GM19035 (cell line): ENCODE results near the gene PCBP3.

Experiments
- ATAC-seq: cut with Tn5 transposase; IDR thresholded peaks from one replicate; pipeline ENCODE4 v1.9.1; 2021; ENCODE audit not compliant: unreplicated experiment

PCBP3 gene

DNA sequence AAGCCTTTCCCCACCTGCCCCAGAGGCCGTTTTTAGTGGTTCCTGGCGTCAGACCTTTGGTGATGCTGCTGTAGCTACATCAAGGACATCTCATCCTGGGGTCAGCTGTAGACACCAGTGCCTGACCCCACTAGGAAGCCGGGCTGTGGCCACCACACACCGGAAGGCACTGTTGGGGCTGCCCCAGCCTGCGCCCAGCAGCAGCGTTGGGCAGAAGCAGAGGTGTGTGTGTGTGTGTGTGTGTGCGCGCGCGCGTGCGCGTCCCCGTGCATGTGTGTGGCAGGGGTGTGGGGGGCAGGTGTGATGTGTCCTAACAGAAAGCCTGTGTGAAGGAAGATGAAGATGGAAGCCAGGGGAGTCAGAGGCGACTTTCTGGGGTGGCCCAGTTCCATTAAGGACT is 276.1 kb downstream of the PCBP3 start:
- no peak for ATAC-seq

DNA sequence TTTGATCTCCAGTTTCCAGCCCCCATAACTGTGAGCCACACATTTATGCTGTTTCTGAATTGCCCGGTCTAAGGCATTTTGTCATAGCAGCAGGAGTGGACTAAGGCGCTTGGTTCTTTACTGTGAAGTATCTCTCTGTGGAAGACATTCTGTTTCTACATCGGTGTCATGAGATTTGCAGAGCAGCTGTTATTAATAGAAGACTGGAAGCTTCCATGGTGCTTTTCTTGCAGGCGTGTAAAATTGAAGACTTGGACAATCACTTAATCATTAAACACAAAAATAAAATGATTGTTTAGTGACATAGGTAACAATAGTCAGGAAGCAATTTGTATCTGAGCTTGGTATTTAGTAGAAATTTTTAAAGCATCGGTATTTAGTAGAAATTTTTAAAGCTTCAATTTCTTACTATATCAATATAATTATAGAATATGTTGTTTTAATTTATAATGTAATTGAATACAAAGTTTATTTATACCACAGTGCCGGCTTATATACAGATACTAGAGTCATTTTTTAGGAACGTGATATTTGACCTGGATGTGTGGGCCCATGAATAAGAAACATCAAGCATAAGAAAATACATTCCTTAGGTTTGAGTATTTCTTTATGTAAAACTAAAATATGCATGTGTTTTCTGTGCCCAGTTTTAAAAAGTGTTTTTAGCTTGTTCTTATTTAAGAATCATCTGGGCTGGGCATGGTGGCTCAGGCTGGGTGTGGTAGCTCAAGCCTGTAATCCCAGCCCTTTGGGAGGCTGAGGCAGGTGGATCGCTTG is 277.5 kb downstream of the PCBP3 start:
- no peak for ATAC-seq

DNA sequence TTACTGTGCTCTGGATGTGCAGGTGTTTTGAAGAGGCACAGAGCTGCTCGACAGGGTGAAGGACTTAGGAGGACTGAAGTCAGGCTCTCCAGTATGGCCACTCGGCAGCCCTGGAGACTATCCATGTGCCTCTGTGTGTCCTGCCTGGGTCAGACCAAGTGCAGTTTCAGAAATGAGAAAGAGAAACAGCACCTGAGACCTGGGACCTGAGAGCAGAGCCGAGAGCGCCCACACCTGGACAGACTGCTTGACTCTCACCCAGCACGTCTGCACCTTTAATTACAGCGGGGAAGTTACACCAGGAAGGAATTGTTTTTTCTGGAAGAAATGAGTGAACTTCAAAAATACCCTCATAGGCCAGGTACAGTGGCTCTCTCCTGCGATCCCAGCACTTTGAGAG is 278.4 kb downstream of the PCBP3 start:
- no peak for ATAC-seq

DNA sequence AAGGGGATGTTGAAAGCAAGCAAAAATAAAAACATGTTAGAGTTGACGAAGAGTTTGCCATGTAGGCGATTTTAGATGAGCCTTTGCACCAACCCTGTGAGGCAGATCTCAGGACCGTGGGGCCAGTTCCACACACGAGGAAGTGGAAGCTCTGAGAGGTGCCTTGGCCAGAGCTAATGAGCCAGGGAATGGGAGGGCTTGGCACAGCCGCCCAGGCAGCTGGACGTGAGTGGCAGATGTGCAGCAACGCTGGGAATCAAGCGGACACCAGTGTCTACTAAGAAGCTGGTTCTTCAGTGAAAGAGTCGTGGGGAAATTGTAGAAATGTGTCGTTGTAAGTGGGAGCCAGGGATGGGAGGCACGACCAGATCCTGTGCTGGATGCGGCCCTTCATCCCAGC is 279.1 kb downstream of the PCBP3 start:
- ATAC-seq, result no peak

DNA sequence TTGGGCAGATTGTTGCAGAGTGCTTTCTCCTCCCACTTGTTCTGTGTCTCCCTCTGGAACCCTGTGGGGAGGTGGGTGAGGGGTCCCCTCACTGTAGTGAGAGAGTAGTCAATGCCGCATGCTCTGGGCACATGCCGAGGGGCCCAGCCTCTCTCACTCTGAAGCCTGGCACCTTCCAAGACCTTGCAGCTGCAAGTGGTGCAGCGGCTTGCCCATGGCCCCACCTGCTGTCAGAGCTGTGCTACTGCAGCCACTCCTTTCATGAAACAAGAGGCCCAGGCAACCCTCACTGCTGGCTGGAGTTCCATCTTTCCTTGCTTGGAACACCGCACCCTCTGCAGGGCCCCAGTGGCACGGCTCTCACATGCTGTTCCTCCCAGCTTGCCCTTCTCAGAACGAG is 279.6 kb downstream of the PCBP3 start:
- ATAC-seq, result no peak

DNA sequence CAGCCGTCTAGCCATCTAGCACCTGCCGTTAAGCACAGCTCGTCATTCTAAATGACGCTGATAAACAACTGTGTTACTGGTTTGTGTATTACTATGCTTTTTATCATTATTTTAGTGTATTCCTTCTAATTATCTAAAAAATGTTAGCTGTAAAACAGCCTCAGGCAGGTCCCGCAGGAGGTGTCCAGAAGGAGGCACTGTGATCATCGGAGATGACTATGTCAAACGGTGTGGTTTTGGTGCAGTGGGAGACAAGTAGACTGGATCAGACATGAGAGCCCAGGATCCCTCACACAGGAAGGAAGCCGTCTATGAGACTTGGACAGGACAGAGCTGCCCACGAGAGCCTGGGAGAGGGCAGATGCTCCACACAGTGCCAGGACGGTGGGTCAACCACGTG is 282.8 kb downstream of the PCBP3 start:
- no peak for ATAC-seq

DNA sequence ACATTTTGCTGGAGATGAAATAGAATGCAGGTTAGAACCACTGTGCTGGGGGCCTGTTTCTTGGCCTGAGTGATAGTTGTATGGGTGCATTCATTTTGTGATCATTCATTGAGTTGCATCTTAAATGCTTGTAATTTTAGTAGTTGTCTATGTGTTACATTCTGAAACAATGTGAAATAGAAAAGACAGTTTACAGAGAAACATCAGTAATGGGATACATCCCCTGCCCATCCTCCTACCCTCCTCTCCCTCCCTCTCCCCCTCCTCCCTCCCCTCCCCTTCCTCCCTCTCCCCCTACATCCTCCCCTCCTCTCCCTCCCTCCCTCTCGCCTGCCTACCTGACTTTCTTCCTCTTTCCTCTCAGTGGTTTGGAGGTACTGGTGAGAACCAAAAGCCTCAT is 283.5 kb downstream of the PCBP3 start:
- no peak for ATAC-seq

DNA sequence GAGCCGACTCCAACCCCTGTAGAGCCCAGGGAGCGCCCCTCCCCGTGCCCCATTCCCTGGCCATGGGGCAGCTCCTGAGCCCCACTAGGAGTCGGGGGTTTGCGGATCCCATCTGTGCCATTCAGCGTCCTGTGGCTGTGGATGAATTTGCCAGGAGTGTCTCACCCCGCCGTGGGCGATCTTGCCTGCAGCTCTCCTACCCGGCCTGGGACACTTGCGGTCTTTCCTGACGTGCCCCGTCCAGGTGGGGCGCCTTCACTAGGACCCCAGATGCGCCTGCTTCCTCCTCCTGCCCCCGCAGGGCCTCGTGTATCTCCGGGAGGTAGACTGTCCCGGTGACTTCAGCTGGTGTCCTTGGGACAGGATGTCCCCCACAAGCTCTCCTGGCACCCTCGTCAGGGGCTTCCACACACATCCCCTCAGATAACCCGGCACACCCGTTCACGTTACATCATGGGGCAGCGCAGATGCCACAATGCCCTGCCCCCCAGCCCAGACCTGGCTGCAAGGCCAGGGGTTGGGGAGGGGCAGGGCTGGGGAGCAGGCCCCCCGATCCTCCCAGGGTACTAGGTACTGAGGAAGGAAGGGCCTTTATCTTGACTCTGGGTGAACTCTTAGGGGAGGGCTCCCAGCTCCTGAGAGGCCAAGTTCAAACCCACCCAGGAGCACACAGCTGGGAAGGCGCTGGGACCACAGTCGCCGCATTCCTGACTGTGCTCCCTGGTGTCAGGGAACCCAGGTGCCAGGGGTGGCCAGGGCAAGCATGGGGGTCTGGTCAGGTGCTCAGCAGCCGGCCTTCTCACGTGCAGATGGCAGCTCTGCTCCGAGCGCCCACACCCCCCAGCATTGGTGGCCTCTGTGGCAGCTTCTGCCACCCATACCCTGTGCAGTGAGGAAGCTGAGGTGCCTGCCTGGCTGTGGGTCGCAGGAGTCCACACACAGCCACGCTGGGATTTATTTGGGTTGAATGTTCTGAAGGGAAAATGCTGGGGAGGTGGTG is 284.6 kb downstream of the PCBP3 start:
- ATAC-seq, result no peak

DNA sequence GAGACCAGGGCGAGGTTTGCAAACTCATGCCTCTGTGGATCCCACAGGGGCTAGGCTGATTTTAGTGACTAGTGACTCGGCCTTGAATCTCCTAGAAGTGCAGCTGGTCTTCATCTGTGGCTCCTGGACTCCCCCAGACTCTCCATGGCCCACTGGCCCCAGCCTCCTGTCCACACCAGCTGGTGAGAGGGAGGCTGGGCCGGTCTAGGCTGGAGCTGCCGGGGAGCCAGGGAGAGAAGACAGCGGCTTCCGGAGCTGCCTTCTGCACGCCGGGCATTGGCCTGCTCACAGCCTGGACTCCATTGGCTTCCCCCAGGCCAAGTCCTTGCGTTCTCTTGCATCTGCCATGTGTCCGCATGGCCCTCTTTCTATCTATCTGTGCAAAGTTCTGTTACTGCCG is 285.9 kb downstream of the PCBP3 start:
- no peak for ATAC-seq

DNA sequence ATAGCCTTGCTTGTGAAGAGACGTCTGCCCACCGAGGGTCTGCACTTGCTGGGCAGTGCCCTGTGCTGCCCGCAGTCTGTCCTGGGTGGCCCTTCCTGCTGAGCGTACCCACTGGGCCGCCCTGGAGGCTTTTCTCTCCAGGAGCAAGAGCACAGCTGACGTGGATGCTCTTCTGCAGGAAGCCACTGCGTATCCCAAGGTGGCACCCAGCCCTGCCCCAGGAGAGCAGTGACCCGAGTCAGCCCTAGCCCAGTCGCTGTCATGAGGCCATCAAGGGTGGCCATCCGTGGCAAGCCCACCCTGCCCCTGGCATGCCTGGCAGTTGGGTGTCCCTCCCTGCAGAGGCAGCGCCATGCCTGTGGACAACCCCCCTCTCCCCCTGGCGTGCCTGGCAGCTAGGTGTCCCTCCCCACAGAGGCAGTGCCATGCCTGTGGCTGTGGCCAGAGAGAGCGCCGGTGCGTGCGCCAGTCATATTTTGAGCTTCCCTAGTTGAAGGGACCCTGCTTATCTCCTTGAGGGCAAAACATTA is 286.8 kb downstream of the PCBP3 start:
- no peak for ATAC-seq

DNA sequence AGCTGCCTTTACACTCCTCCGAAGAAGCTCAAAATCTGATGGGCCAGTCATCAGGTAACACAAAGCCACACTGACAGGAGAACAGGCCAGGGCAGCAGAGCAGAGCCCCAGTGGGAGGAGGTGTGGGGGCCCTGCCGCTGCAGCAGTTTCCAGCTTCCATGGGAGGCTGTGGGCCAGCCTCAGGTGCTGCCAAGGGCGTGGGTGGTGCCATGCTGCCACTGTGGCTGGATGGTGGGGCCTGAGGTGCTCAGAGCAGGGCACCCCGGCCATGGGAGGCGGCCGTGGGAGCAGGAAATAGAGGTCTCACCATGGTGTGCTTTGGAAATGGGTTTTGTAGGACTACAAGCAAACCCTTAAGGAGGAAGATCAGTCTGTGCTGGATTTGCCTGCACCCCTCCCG is 287.3 kb downstream of the PCBP3 start:
- no peak for ATAC-seq

DNA sequence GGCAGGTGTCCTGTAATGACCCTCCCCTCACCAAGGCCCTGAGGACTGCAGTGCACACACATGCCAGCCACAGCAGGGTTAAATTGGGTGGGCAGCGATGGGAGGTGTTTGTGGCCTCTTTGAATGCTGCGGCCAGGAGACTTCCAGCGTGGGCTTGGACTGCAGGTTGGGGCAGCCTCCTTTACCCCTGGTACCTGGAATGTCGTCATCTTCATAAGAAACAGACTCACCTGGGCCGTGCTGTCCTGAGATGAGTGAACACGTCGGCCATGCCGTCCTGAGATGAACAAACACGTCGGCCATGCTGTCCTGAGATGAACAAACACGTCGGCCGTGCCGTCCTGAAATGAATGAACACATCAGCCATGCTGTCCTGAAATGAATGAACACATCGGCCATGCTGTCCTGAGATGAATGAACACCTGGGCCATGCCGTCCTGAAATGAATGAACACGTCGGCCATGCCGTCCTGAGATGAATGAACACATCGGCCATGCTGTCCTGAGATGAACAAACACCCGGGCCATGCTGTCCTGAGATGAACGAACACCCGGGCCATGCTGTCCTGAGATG is 288.0 kb downstream of the PCBP3 start:
- no peak for ATAC-seq

DNA sequence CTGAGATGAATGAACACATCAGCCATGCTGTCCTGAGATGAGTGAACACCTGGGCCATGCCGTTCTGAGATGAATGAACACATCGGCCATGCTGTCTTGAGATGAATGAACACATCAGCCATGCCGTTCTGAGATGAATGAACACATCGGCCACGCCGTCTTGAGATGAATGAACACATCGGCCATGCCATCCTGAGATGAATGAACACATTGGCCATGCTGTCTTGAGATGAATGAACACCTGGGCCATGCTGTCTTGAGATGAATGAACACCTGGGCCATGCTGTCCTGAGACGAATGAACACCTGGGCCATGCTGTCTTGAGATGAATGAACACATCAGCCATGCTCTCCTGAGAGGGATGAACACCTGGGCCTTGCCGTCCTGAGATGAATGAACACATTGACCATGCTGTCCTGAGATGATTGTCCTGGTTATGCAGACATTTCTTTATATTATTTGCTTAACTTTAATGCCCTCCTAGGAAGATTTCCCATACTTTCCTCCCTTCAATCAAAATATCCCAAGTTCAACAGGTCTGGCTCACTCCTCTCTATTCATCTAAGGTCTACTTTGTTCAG is 289.5 kb downstream of the PCBP3 start:
- no peak for ATAC-seq

DNA sequence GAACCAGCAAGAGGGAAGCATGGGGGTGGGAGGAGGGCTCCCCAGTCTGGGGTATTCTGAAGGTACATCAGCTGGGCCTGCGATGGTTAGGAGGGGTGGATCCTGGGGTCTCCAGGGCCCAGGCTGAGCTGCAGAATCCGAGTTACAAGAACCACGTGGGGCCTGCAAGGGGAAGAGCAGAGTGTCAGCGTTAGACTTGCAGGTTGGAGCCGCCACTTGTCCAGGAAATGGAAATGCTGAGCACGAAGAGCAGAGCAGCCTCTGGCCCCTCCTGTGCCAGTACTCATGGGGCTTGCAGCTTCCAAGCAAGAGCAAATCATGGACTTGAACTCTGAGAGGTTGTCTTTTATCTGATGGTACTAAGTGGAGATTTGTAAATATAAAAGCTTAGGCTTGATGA is 290.6 kb downstream of the PCBP3 start:
- no peak for ATAC-seq

DNA sequence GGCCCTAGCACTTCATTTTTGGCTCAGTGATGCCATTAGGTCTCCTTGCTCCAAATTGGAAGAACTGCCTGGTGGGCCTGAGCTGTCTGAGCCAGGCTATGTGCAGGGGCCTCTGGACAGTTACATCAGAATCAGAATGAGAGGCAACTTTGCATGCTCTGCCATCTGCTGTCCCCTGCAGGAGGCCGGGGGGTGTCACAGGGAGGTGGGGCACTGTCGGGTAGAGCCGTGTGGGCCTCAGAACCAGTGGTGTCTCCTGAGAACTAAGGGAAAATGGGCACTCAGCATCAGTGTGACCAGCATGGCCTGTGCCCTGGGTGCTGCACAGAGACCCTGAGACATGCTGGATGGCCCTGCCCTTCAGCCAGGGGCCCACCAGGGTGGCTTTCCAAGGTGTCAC is 291.0 kb downstream of the PCBP3 start:
- ATAC-seq, result no peak

DNA sequence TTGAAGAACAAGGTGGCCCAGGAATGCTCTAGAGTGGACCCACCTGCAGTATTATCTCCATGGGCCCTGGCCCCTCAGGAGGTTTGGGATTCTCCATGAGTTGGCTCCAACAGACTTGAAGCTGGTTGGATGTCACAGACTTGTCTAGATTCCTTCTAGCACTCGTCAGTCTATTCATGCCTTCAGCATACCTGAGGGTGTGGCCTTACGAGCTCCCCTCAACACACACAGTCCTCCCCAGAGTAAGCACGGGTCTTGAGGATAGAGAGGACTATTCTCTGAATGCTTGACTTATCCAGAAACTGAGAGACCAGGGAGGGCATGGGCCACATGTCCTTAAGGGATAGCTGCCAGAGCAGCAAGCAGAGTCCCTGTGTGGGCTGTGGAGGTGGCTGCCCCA is 292.1 kb downstream of the PCBP3 start:
- ATAC-seq, result no peak

DNA sequence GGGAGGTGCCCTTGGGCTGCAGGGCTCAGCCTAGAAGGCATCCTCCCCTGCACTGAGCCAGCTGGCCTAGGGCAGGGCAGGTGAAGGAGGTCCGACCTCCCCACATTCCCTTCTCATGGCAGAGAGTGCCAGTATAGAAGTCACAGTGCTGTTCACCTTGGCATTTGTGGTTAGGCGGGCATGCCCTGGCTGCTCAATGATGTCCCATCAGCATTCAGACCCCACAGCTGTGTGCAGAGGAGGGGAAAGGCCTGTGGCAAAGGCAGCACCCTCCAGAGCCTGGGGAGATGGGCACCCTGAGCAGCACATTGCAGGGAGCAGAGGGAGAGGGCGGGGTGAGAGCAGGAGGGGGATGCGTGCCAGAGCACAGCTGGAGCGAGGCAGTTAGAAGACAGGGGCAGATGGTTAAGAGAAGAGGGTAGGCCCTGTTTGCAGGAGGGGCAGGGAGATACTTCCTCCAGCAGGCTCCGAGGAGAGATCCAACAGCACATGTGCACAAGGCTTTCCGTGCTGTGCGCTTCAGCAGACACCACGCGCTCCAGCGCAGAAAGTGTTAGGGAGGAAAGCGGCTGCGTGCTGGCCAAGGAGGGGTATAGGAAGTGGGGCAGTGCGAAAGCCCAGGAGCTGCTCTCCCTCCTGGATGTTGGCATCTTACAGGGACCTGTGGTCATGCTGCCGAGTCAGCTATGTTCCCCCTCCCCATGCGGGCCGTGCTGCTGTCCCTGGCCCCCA is 294.4 kb downstream of the PCBP3 start:
- ATAC-seq, result no peak

DNA sequence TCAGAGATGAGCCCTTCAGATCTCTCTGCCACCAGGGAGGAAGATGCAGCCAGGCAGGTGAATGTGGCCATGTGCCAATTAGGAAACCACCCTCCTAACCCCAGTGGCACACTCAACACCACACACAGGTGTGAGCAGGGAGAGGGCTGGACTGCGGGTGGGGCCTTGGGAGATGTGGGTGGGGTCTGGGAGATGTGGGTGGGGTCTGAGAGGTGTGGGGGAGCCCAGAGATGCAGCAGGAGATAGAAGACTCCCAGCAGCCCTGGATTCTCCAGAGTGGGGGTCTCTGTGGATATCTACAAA is 294.9 kb downstream of the PCBP3 start:
- no peak for ATAC-seq

DNA sequence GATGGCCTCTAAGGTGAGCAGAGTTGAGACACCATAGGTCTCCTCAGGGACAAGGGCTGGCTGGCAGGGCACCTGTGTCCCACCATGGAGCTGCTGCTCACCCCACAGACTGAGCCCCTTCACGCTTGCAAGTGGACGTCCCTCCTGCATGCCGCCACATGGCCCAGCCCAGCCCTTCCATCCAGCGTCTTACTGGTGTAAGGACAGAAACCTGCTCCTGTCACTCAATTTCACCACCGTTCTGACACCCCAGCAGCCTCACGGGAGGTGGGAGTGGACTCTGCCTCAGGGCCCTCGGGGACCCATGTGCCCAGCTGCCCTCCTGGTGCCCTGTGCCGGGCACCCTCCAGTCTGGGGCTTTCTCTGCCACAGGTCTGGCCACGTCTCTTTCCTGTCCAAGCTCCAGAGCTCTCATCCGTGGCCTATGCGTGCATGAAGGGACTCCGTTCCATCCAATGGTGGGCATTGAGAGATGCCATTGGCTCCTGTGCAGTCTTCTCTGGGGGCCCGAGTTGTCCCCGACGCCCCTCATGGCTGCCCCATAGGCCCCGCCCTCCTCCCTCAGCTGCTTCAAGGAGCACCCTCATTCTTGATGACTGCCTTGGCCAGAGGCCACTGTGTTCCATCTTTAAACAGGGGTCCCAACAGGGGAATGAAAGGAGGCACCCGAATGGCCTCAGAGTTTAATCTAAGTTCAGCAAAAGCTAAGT is 295.4 kb downstream of the PCBP3 start:
- ATAC-seq, result no peak

DNA sequence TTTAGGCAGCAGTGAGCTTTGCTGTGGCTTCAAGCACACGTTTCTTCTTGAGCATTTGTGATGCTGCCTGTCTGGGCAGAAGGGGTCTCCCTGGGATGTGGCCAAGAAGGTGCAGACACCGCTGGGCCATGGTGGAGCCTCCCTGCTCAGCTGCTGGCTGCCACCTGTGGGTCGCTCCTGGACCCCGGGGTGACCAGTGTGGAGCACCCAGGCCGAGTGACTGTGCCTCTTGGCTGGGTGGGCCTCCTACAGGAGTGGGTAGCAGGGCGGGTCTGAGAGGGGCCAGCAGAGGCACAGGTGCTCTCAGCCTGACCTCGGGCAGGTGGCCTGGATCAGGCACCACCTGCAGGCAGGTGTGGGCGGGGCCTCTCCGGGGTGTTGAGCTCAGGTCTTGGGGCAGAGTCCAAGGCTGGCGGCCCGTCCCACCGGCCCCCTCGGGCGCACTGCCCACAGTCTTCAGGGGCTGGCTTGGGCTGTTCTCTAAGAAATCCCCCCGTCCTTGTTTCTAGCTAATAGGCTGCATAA is 296.1 kb downstream of the PCBP3 start:
- ATAC-seq, result no peak
